GM21786 (cell line): ENCODE measurements around the gene HMGCLL1.
A peak's percentile ranks its signal among the peaks of the same experiment; 100 is the strongest.

Experiments
- ATAC-seq: cut with Tn5 transposase; IDR thresholded peaks from one replicate; pipeline ENCODE4 v1.9.1; 2021; ENCODE audit not compliant: unreplicated experiment

The HMGCLL1 gene

DNA sequence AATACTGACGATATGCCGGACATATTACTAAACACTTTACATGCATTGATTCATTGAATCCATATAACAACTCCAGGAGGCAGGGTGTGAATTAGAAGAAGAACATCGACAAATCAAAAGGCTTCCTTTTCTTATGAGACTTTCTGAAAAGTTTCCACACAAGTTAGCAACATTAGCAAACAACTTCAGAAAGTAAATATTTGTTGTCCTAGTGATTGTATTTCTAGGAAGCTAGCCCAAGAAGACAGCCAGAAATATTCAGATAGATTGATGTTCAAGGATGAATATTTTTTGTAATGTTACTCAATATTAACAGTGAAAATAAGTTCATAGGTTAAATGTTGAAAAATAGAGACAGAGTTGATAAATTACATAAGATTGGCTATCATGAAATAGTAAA lies 131.1 kb downstream of the HMGCLL1 start:
- no peak for ATAC-seq

DNA sequence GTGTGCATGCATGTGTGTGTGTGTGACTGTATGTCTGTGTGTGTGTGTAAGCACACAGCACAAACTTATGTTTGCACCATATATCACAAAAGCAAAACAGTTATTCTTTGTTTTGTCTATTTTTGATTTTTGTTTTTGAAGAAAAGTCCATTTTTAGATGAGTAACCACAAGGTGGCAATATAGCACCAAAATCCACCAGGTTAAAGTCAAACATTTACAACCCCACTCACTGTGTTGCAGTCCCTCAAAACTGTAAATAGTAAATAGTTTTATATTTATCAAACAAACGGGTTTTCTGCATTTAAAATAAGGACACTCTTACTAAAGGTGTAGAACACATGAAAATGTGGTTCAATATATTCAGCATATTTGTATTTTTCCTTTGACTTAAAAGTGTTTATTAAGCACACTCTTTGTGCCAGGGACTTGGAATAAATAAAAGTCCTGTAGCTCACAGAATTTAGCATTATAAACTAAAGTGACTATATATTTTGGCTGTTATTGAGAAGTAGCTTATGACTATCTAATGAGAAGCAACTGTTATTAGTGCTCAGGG lies 133.3 kb downstream of the HMGCLL1 start:
- ATAC-seq: peak; percentile 52

DNA sequence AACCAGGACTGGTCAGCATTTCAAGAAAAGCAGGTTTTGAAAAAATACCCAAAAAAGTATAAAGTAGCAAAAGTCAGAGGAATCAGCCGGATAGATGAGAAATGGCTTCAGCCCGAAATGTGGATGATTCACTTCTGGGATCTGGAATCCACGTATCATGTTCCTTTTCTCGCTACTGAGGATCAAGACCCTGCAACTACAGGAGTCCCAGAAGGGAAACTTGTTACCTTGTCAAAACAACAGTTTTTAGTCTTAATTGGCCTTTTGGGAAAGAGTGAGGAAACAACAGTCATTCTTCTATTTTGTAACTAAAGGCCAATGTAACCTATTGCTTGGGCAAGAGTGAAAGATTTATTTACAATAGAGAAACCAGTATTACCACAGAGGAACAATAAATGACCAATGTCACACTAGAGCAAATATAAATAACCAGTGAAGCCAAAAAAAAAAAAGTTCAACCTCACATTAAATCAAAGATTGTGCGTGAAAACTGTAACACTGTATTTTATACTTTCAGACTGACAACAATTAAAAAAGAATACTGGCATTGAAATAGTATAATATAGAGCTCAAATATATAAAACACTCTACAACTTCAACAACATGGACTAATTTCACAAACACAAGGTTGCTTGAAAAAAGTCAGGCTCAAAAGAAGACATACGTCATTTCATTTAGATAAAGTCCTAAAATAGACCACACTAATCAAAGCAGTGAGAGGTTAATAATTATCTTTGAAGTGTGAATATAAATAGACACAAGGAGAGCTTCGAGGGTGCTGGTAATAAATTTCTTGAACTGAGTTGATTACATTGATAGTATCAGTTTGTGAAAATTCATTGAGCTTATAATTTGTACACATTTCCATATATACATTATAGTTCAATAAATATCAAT lies 135.5 kb downstream of the HMGCLL1 start:
- no peak for ATAC-seq

DNA sequence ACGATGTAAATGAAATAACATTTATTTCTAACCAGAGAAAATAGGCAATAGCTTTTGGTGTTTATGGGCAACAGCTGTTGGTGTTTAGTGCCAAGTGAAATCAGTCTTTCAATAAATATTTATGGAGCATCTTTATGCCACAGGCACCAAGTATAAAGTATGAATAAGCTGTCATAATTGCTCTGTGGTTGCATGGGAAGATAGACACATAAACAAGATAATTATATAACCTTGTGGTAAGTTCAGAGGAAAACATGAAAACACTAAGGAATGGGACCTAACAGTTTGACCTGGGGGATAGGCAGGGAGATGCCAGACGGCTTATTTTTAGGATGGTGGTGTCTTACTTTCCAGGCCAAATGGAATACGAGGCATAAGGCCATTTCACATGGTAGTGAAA lies 140.8 kb downstream of the HMGCLL1 start:
- ATAC-seq: no peak

DNA sequence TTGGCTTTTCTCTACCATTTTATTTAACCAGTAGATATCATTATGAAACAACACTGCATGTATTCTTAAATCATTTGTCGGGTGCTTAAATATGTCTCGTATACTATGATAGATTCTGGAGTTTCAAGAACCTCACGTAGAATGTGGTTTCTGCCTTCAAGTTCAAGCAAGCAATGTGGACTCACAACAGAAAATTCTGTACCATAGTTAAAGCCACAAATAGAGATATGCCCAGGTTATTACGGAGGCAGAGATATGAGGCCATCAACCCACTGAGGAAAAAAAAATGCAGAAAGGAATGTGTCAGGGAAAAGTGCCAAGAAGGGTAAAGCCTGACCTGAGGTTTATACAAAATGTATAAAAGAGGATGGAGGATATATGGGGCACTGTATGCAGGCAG lies 141.9 kb downstream of the HMGCLL1 start:
- no peak for ATAC-seq

DNA sequence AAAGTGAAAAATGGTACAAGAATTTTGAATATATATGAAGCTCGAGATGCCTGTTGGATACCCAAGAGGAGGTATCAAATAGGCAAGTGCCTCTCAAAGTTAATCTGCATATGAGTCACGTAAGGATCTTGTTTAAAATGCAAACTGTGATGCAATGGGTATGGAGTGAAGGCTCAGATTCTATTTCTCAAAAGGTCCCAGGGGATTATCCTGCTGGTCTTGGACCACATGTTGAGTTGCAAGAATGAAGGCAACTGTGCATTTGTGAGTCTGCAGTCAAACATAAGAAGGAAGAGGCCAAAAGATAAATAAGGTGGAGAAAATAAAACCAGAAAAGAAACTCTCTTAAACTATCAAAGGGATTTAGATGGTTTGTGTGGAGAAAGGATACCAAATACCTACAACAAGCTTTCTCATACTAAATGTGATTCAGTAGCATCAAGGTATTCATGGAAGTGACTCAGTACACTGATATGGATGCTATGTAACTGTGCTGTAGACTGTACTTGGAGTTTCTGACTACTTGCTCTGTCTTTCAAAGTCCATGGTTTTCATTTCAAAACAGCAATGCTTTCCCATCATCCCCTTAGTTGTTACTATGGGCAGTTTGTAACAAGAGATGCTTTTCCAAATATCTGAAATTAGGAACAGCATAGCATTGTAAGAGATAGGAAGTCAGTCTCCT lies 145.4 kb downstream of the HMGCLL1 start:
- no peak for ATAC-seq

DNA sequence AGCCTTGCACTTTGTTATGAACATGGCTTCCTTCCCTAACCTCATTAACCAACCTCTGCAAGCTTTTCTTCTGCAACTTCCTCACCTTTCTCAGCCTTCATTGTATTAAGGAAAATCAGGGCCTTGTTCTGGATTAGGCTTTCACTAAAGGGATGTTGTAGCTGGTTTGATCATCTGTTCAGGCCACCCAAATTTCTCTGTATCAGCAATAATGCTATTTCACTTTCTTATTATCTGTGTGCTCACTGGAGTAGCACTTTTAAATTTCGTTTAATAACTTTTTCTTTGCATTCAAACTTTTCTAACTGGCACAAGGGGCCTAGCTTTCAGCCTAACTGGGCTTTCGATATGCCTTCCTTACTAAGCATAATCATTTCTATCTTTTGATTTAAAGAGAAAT lies 155.1 kb downstream of the HMGCLL1 start:
- ATAC-seq: no peak

DNA sequence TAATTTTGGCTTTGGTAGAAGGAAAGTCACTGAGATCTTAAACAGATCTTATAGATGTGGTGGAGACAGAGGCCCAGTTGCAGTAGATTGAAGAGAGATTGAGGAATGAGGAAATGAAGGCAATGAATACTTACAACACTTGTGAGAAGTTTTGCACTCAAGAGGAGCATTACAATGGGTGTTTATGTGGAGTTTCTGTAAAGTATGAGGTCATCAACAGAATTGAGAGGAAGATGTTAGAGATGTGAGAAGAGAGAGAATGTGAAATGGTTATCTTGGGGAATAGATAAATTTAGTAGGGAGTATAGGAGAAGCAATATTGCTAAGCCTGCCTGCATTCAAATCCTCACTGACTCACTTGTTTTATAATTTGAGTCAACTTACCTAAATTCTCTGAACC lies 168.3 kb downstream of the HMGCLL1 start:
- no peak for ATAC-seq

DNA sequence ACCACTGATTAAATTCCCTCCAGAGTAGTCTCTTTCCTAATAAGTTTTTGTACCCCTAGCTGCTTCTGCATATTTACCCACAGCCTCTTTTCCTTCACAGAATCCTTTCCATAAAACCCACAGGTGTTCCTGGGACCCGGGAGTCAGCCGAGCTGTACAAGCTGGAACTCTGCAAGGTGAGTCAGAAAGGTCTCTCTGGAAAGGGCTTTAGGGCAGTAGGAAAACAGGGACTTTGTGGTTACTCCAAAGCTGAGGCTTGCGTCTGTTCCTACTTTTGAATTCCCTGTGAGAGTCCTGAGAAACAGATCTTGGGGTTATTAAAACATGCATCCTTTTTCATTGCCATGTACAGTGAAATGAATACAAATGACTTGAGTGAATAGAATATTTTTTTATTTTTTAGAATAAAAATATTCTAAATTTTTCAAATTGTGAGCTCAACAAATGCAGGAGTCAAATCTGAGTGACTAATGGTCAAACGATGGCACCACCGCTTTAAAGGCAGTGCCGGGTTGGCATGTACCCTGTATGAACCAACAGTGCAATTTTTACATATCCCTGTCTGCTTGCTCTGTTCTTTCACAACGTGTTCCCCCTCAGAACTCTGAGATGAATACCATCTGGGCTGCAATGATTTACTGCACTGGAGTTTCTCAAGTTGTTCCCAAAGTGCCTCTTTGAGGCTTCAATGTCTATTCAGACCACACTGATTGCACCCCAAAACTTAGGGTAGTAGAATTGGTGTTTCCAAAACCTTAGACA lies 173.3 kb downstream of the HMGCLL1 start:
- ATAC-seq: no peak

DNA sequence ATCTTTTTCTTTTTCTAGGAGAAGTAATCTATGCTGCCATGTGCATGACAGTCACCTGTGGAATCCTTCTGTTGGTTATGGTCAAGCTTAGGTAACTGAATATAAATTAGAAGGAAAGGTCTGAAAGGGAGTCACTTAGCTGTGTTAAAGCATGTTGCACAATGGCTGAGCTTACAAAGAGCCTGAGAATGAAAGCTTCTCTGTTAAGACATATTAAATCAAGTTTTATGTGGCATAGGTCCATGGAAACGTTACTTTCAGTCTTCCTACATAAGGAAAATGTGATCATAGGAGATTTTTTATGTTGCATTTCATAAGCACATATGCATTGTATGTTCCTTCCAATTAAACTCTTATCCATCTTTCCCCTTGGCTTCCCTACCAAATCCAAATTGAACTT lies 179.6 kb downstream of the HMGCLL1 start:
- no peak for ATAC-seq

DNA sequence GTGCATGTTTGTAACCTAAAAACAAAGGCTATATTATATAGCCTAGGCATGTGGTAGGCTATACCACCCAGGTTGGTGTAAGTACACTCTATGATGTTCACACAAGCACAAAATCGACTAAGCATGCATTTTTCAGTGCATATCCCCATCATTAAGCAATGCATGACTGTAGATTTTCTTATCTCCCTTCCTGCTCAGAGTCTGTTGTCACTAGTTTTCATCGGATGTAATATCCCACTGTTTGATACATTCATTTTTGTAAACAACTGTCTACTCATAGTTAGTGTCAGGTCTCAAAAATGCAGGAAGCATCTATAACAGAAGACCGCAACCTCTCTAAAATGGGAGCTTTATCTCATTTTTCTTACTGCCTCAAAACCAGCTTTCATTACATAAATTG lies 181.0 kb downstream of the HMGCLL1 start:
- ATAC-seq: no peak

DNA sequence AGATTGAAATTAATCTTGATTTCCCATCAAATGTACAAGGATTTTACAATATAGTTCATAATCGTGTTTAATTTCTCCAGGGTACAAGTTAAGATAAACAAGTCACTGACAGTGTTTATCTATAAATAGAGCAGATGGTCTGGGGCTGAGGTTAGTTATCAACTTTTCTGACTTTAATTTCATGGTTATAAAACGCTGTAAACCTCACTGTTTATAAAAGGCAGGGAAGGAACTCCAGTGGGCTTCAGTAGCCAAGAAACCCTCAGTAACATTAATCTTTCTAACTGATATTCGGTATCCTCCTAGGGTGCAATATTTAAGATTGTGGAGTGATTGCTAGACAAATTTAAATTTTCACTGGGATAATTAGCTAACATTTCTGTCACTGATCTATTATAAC lies 183.1 kb downstream of the HMGCLL1 start:
- ATAC-seq: no peak

DNA sequence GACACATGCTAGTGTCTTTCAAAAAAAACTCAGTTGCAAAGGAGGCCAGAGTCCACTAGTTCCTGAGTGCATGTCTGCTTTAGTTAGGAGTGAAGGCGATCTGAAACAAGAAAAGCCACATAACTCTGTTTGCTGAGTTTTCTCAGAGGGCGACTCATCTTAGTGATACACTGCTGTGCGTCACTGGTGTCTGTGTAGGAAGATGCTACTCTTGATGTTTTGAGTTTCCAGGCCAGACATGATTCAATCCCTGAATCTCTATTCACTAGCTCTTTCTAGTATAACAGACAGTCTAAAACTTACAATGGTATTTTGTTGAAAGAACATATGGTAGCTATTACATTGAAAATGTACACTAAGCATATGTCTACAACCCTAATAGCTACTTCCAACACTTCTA lies 190.8 kb downstream of the HMGCLL1 start:
- ATAC-seq: no peak
